AG04450 (cell line): ENCODE results near the gene PES1. TPM values are rescaled to one million over a fixed set of nuclear protein-coding genes. Genes with fewer than 3 reads are reported as not detected.

Experiments used
- CTCF ChIA-PET: fragments of 300-600, 350-600 bp; formaldehyde crosslinking; extraction: SDS; loops from one replicate; lab custom pipeline; 2022; ENCODE audit warnings: antibody characterized with exemption, inconsistent platforms; lab: Charles Lee
- POLR2A ChIA-PET: fragments of 350-600 bp; formaldehyde crosslinking; extraction: SDS; loops from one replicate; lab custom pipeline; 2021; ENCODE audit warnings: antibody characterized with exemption, inconsistent platforms; lab: Yijun Ruan, JAX
- DNase-seq: peaks from one replicate; pipeline ENCODE4 v3.0.0-alpha.2; 2011; ENCODE audit warnings: low read depth, low spot score
- H3K27ac ChIP-seq: one replicate; pipeline ENCODE4 v1.5.1; 2012; ENCODE audit warnings: low read depth, low read length, control low read depth
- H3K27me3 ChIP-seq: one replicate; pipeline ENCODE4 v1.6.0; 2012; ENCODE audit warnings: low read length; ENCODE audit not compliant: control insufficient read depth, insufficient read depth
- H3K4me3 ChIP-seq: 2 replicates; pipeline ENCODE4 v1.5.1; 2011; ENCODE audit warnings: mild to moderate bottlenecking, low read depth, low read length, control low read depth
- H3K9me3 ChIP-seq: 2 replicates; pipeline ENCODE4 v1.5.1; 2012; ENCODE audit warnings: low read length; ENCODE audit not compliant: control insufficient read depth, insufficient read depth
- CTCF ChIP-seq: IDR thresholded peaks from 2 replicates; pipeline ENCODE4 v1.5.1; 2011; ENCODE audit warnings: low read depth, low read length, control low read depth, inconsistent platforms
- polyA plus RNA-seq: library from polyadenylated mRNA; depleted of rRNA; stranded (reverse); fragments of >200 nt; gene quantifications from 2 replicates; pipeline ENCODE4 v1.2.3, GENCODE V29; 2011

PES1 gene
- polyA plus RNA-seq, 1 experiment = 70.2 TPM

GRCh38 chr22:30582788-30583545 lies 8.7 kb downstream of the PES1 start:
- ChIA-PET CTCF (no interaction called here), POLR2A (no interaction called here)
- no peak for DNase-seq
- H3K27ac ChIP-seq = no peak overlapping the region
- TF ChIP-seq CTCF = no peak
- no peak overlapping the region for H3K4me3 ChIP-seq
- H3K27me3 ChIP-seq = no peaks in the 10 kb centered on the region
- H3K9me3 ChIP-seq = no peaks in the 10 kb centered on the region; the same call in 1 of the 2 replicates

- Histone ChIP-seq H3K27me3 (no peaks in the 10 kb centered on the region), H3K27ac (peak overlapping the region; percentile 21), H3K9me3 (no peaks in the 10 kb centered on the region; the same call in 1 of the 2 replicates), H3K4me3 (no peak overlapping the region)
- TF ChIP-seq CTCF = no peak
- no peak for DNase-seq
- POLR2A ChIA-PET = no interaction called here
- CTCF ChIA-PET = no interaction called here
These were observed 9.7 kb downstream of the PES1 start for GRCh38 chr22:30582051-30582450.

- Histone ChIP-seq H3K27me3 (no peaks in the 10 kb centered on the region), H3K4me3 (no peak overlapping the region), H3K27ac (no peak overlapping the region), H3K9me3 (no peaks in the 10 kb centered on the region; the same call in 1 of the 2 replicates)
- POLR2A ChIA-PET = no interaction called here
- TF ChIP-seq CTCF = no peak
- no peak for DNase-seq
- CTCF ChIA-PET = no interaction called here
These were observed 10.8 kb downstream of the PES1 start for GRCh38 chr22:30580896-30581295.

GRCh38 chr22:30578481-30578880 lies 13.2 kb downstream of the PES1 start:
- TF ChIP-seq CTCF = no peak
- no peak for DNase-seq
- H3K27ac ChIP-seq = no peak overlapping the region
- H3K9me3 ChIP-seq = no peaks in the 10 kb centered on the region; the same call in 1 of the 2 replicates
- H3K4me3 ChIP-seq = no peak overlapping the region
- ChIA-PET POLR2A (no interaction called here), CTCF (no interaction called here)
- no peaks in the 10 kb centered on the region for H3K27me3 ChIP-seq

GRCh38 chr22:30575859-30576258 lies 15.9 kb downstream of the PES1 start:
- Histone ChIP-seq H3K27ac (peak overlapping the region; percentile 82), H3K4me3 (no peak overlapping the region), H3K27me3 (peaks cover 7% of the 10 kb centered on the region), H3K9me3 (no peaks in the 10 kb centered on the region)
- CTCF ChIA-PET = no interaction called here
- no peak for DNase-seq
- POLR2A ChIA-PET = interaction anchor here (1.3 kb wide), 1 partner anchor 16 kb away, joined by 5 read pairs; the partner anchor contains the start of gene PES1
- TF ChIP-seq CTCF = no peak
